ENCODE data around the gene DUS2.
A peak's percentile ranks its signal among the peaks of the same experiment; 100 is the strongest.

DUS2 gene

GRCh38 chr16:68077866-68078700 lies 55.0 kb downstream of the DUS2 start:
- no peak for DNase-seq (ENCODE audit: low spot score)

DNA sequence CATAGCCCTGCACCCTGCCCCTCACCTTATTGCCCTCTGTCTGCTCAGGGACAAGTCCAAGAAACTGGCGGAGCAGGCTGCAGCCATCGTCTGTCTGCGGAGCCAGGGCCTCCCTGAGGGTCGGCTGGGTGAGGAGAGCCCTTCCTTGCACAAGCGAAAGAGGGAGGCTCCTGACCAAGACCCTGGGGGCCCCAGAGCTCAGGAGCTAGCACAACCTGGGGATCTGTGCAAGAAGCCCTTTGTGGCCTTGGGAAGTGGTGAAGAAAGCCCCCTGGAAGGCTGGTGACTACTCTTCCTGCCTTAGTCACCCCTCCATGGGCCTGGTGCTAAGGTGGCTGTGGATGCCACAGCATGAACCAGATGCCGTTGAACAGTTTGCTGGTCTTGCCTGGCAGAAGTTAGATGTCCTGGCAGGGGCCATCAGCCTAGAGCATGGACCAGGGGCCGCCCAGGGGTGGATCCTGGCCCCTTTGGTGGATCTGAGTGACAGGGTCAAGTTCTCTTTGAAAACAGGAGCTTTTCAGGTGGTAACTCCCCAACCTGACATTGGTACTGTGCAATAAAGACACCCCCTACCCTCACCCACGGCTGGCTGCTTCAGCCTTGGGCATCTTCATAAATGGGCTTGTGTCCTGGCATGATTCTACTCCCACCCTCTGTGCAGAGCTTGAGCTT lies 55.8 kb downstream of the DUS2 start:
- DNase-seq (ENCODE audit: low spot score), result no peak

GRCh38 chr16:68079376-68079625 lies 56.2 kb downstream of the DUS2 start:
- no peak for DNase-seq (ENCODE audit: low spot score)

GRCh38 chr16:68079626-68080344 lies 56.7 kb downstream of the DUS2 start:
- DNase-seq (ENCODE audit: low spot score), result peak; percentile 34

DNA sequence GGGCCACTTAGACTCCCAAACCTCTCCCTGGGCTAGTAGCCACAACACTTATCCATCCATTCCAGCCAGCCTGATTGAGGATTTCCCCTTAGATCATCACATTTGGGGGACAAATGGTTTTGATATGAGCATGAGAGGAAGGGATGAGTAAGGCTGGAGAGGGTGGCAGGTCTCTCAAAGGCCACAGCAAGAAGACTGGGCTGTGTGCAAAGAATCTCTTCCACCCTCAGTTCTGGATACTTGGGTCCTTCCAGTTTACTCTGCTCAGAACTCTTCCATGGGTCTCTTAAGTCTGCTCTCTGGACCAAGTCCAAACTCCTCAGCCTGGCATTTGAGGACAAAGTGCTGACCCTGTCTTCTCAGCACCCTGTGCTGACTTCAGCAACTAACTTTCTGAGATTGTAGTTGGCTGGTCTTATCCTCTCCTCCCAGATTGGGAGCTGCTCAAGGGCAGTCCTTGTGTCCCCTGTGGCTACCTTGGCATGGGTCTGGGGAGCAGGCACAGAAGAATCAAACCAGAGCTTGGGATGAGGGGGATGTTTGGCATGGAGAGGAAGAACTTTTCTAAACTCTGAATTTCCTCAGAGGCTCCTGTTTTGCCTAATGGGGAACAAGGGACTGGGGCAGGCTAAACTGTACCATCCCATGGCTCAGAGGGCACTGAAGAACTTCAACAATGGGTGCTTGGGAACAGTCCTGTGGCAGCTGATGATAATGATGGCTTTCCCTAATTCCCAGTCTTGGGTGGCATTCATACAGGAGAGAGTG lies 59.0 kb downstream of the DUS2 start:
- DNase-seq (ENCODE audit: low spot score), result peak; percentile 9

- no peak for DNase-seq (ENCODE audit: low spot score)
Observed at GRCh38 chr16:68082629-68083238, 59.6 kb downstream of the DUS2 start.

- DNase-seq (ENCODE audit: low spot score), result no peak
Observed at GRCh38 chr16:68083239-68083781, 60.2 kb downstream of the DUS2 start.

DNA sequence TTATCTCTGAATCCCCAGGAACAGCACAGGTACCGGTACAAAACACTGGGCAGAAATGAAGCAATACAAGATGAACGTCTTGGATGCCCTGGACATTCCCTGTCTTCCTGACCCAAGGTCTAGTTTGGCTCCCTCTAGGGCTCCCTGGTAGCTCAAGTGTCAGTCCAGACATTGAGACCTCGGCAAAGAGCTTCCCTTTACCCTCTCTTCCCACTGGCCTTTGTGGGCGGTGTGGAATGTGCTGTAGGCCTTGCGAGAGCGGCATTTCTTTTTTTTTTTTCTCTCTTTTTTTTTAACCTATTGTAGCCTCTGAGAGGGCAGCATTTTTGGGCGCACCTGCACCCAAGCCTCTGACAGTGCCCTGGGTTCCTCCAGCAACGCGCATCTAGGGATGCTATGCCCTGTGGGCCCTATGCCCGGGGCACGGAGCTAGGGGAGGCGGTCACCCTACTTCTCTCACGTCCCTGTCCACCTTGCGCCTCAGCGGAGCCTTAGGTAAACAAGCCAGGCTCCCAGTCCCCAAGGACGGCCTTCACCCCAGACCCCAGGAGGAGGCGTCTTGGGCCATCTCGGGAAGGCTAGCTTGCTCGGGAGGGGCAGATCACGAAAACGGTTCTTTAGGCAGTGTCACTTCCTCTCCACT lies 60.9 kb downstream of the DUS2 start:
- peak; percentile 46 for DNase-seq (ENCODE audit: low spot score)

DNA sequence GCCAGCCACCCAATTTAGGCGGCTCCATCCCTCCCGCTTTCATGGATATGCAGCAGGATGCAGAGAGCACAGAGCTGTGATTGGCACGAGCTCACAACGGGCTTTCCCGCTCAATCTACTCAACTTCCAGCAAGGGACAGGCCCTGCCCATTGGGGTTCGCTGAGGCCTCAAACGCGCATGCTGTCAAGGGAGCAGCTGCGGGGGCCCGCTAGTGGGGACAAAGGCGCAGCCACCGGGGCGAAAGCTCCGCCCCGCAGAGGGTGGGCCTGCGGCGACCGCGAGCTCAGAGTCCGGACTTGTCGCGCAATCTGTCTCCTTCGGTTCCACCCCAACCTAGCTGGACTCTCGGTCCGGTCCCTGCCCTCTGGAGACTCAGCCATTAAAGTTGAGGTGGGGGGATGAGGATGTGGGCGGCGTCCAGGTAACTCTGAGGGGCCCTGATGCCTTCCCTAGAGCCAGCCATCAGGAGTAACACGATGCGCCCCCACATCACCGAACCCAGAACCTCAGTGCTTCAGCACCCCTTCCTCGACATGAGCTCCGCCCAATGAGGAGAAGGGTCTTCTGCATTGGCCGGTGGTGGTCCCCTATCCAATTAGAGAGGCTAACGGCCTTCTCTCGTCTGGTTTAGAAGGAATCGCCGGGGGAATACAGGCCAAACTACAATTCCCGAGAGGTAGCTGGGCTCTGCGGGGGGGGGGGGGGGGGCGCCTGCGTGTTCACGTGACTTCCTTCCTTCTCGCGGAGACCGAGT lies 61.6 kb downstream of the DUS2 start:
- peak; percentile 89 for DNase-seq (ENCODE audit: low spot score)

GRCh38 chr16:68085259-68086071 lies 62.4 kb downstream of the DUS2 start, which contains the start of gene NFATC3:
NFATC3 (plus strand) TSS chr16:68085370; CDS start chr16:68085682, 312 bp downstream.
- peak; percentile 99 for DNase-seq (ENCODE audit: low spot score)

- peak; percentile 35 for DNase-seq (ENCODE audit: low spot score)
Observed at GRCh38 chr16:68086336-68086841, 63.3 kb downstream of the DUS2 start.

DNA sequence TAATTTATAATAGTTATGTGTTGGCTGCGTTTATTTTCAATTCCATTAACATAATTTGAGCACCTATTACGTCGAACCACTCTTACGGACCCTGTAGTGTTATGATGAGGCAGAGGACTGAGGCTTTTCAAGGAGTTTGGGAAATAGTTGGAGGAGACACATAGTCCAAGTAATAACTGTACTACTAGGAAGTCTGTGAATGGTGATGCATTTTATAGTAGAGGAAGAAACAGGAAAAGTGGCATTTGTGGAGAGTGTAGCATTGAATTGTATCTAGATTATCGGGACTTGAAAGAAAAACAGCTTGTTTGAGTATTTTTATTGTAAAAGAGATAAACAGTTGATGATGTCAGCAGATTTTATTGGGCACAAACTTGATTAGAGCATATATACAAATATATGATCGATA lies 63.8 kb downstream of the DUS2 start:
- DNase-seq (ENCODE audit: low spot score), result no peak

- no peak for DNase-seq (ENCODE audit: low spot score)
Observed at GRCh38 chr16:68087688-68088087, 64.6 kb downstream of the DUS2 start.

- DNase-seq (ENCODE audit: low spot score), result no peak
Observed at GRCh38 chr16:68088130-68088972, 65.3 kb downstream of the DUS2 start.

- no peak for DNase-seq (ENCODE audit: low spot score)
Observed at GRCh38 chr16:68089067-68089466, 66.0 kb downstream of the DUS2 start.

DNA sequence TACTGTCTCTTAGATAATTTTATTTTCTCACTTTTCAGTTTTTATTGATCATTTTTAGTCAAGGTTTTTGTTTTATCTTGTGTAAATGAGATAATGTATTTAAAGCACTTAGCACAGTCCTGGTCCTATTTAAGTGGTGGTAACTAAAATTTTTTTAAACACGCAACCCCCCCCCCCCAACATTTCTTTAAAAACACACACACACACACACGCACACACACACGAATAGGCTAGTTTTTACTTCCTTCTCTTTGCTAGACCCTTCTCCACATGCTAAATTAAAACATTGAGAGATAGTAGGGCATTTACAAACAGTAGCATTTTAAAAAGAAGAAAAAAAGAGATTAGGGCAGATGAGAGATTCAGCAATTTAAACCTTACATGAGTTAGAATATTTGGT lies 67.0 kb downstream of the DUS2 start:
- DNase-seq (ENCODE audit: low spot score), result no peak

GRCh38 chr16:68090533-68090932 lies 67.4 kb downstream of the DUS2 start:
- no peak for DNase-seq (ENCODE audit: low spot score)

All from AG20443 (cell line).